Right lobe of liver (tissue), 4 donors: Measurements from ENCODE around the gene PTTG1.

Source experiments
- CTCF ChIP-seq, 4 donors: fragments of 200-600 bp in 3 of 4; fragments of 450-650 bp in 1 of 4; IDR thresholded peaks; one replicate each; pipeline versions ENCODE4 v1.5.1 to v1.8.0; 2016 to 2022; ENCODE audit warnings: antibody characterized with exemption in 4 of 4, mild to moderate bottlenecking in 2 of 4
- POLR2A ChIP-seq: fragments of 450-650 bp; IDR thresholded peaks from one replicate; pipeline ENCODE4 v1.6.1; 2017; ENCODE audit warnings: antibody characterized with exemption, mild to moderate bottlenecking
- donor health status: DM: no; HTN: no; CAD: no.
- donor health status: DM: no; HTN: no; CAD: no.
- donor health status: DM: no; HTN: yes; CAD: no.

GRCh38 chr5:160379511-160379910, 42.1 kb upstream of the PTTG1 start:
- no peak for TF ChIP-seq CTCF (IDR thresholded peaks at IDR 0.05)
- no peak for TF ChIP-seq POLR2A
